ENCODE measurements around the gene SETD2. TPM values are rescaled to one million over a fixed set of nuclear protein-coding genes. Genes with fewer than 3 reads are reported as not detected.

Gene SETD2
- total RNA-seq, 1 donor from 2014 or later, result 19.7 TPM

DNA sequence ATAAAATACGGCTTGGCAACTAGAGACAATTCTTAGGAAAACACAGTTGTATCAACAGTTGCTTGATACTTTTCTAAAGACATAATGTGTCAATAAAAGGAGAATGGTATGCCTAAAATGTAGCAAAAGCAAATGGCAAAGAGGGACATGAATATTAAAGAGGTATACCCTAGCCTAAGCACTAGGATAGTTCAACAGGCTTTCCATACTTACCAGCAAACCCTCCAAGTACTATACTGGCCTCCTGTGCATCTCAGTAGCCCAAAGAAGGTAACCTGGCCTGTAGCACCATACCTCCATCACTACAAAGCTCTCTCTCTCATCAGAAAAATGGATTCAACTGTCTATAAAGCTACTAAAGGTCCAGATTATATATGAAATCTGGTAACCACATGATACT lies 7.5 kb downstream of the SETD2 start:
- FAIRE-seq (no peak), DNase-seq (ENCODE audit: low read depth) (no peak)
- no peaks in the 10 kb centered on the region for H3K27me3 ChIP-seq (ENCODE audit: control insufficient read depth, insufficient read depth, low read length)
- H3K36me3 ChIP-seq (ENCODE audit: control insufficient read depth, insufficient read depth, low read length), result no peaks in the 10 kb centered on the region
- TF ChIP-seq, protein P1, sequence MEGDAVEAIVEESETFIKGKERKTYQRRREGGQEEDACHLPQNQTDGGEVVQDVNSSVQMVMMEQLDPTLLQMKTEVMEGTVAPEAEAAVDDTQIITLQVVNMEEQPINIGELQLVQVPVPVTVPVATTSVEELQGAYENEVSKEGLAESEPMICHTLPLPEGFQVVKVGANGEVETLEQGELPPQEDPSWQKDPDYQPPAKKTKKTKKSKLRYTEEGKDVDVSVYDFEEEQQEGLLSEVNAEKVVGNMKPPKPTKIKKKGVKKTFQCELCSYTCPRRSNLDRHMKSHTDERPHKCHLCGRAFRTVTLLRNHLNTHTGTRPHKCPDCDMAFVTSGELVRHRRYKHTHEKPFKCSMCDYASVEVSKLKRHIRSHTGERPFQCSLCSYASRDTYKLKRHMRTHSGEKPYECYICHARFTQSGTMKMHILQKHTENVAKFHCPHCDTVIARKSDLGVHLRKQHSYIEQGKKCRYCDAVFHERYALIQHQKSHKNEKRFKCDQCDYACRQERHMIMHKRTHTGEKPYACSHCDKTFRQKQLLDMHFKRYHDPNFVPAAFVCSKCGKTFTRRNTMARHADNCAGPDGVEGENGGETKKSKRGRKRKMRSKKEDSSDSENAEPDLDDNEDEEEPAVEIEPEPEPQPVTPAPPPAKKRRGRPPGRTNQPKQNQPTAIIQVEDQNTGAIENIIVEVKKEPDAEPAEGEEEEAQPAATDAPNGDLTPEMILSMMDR (IDR thresholded peaks at IDR 0.05; ENCODE audit: insufficient read depth, low read length, severe bottlenecking), result no peak
- no peak overlapping the region for H3K4me3 ChIP-seq (ENCODE audit: low read depth, low read length)

DNA sequence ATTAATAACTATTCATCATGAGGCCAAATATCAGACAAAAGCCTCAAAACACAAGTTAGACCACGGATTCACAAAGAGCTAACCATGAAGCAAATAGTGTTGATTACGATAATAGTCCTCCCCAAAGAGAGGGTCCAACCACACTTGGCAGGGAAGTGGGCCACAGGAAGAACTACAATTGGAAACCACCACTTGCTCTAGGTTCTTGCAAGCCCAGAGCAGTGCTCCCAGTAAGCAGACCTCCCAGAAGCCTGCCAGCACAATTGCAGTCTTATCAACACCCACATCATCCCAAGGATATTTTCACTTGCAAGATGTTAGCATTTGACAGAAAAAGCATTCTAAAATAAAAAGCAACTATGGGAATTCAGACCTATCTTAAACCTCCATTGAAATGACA lies 11.3 kb downstream of the SETD2 start:
- H3K36me3 ChIP-seq (ENCODE audit: control insufficient read depth, insufficient read depth, low read length), result no peaks in the 10 kb centered on the region
- DNase-seq (ENCODE audit: low read depth), result no peak
- no peaks in the 10 kb centered on the region for H3K27me3 ChIP-seq (ENCODE audit: control insufficient read depth, insufficient read depth, low read length)
- TF ChIP-seq, protein P1 (IDR thresholded peaks at IDR 0.05; ENCODE audit: insufficient read depth, low read length, severe bottlenecking), result no peak
- no peak overlapping the region for H3K4me3 ChIP-seq (ENCODE audit: low read depth, low read length)
- FAIRE-seq, result no peak

DNA sequence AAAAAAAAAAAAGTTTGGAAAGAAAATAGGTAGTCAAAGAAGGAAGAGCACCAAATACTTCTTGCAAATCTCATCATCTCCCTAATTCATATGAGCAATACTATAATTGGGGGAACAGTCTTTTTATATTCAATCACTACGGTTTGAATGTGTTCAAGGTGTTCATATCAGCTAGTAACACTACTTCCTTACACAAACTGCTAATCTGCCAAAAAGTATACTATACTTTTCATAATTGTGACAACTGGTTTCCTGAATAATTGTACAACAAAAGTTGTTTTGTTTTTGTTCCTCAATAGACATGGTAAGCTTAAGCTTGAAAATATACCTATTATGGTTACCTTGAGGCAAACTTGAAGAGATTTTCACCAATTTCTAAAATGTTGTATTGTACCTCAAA lies 12.1 kb downstream of the SETD2 start:
- TF ChIP-seq, protein P1 (IDR thresholded peaks at IDR 0.05; ENCODE audit: insufficient read depth, low read length, severe bottlenecking), result no peak
- no peaks in the 10 kb centered on the region for H3K36me3 ChIP-seq (ENCODE audit: control insufficient read depth, insufficient read depth, low read length)
- DNase-seq (ENCODE audit: low read depth) (no peak), FAIRE-seq (no peak)
- H3K4me3 ChIP-seq (ENCODE audit: low read depth, low read length), result no peak overlapping the region
- H3K27me3 ChIP-seq (ENCODE audit: control insufficient read depth, insufficient read depth, low read length), result no peaks in the 10 kb centered on the region

DNA sequence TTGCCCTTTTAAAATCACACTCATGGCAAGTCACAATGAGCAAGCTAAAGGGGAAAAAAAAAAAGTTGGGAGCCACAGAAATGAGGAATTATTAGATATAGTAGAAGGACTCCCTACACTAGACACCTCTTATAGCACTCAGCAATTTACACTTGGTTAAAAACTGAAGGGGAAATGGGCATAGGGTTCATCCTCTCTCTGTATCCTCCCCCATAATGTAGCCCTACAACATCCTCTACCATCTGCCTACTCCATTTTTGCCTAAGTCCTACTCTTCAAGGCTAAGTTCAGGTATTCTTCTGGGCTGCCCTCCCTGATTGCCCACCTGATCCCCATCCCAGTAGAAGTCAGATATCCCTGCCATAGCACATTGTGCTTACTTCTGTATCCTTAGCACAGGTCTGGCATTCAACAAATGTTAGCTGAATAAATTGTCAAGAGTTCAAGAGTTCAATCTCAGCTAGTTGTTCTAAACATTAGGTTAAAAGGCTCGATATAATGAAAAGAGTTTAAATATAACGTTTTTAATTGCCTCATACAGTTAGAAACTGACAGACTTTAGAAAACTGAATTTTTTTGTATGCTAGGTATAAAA lies 14.5 kb downstream of the SETD2 start:
- TF ChIP-seq, protein P1 (IDR thresholded peaks at IDR 0.05; ENCODE audit: insufficient read depth, low read length, severe bottlenecking), result no peak
- no peaks in the 10 kb centered on the region for H3K36me3 ChIP-seq (ENCODE audit: control insufficient read depth, insufficient read depth, low read length)
- no peaks in the 10 kb centered on the region for H3K27me3 ChIP-seq (ENCODE audit: control insufficient read depth, insufficient read depth, low read length)
- H3K4me3 ChIP-seq (ENCODE audit: low read depth, low read length), result no peak overlapping the region
- no peak for DNase-seq (ENCODE audit: low read depth)
- no peak for FAIRE-seq

DNA sequence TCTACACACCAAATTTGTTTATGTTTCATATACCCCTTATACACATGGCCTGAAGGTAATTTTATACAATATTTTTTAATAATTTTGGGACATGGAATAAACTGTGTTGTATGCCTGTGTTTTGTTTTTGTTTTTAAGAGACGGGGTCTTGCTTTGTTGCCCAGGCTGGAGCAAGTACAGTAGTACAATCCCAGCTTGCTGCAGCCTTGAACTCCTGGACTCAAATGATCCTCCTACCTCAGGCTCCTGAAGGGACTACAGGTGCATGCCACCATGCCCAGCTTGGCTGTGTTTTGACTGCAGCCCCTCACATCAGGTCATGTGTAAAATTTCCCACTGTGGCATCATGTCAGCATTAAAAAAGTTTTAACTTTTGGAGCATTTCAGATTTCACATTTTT lies 18.6 kb downstream of the SETD2 start:
- FAIRE-seq, result no peak

More for the DNA sequence above, 18.6 kb downstream of the SETD2 start:
- TF ChIP-seq, protein P1 (IDR thresholded peaks at IDR 0.05; ENCODE audit: insufficient read depth, low read length, severe bottlenecking), result no peak
- no peaks in the 10 kb centered on the region for H3K36me3 ChIP-seq (ENCODE audit: control insufficient read depth, insufficient read depth, low read length)
- no peak for DNase-seq (ENCODE audit: low read depth)
- H3K27me3 ChIP-seq (ENCODE audit: control insufficient read depth, insufficient read depth, low read length), result no peaks in the 10 kb centered on the region
- H3K4me3 ChIP-seq (ENCODE audit: low read depth, low read length), result no peak overlapping the region
